HL-60 (cell line): ENCODE measurements around the gene TUFM.

Source experiments
- POLR2AphosphoS5 ChIP-seq: IDR thresholded peaks from 2 replicates; pipeline ENCODE4 v1.6.1; 2012; ENCODE audit warnings: low read depth
- TF ChIP-seq, protein P1 (sequence below): IDR thresholded peaks from one replicate; pipeline ENCODE4 v1.5.1; 2011; ENCODE audit warnings: low read length, control low read depth, inconsistent platforms; ENCODE audit not compliant: insufficient read depth

DNA sequence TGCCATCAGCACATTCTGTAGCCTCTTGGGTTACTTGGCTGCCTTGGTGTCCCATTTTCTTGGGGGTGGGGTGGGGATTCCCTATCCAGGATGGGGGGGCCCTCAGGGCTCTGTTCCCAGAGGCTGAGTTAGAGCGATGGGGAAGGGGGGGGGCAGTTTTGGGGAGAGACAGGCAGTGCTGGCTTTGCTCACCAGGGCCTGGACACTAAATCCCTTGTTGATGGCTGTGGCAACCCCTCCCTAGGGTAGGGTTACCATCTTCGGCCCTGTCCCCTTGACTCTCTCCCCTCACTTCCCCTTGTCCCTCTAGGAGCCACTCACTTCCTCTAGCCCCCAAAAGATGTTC is 31.5 kb upstream of the TUFM start:
- TF ChIP-seq, protein P1, sequence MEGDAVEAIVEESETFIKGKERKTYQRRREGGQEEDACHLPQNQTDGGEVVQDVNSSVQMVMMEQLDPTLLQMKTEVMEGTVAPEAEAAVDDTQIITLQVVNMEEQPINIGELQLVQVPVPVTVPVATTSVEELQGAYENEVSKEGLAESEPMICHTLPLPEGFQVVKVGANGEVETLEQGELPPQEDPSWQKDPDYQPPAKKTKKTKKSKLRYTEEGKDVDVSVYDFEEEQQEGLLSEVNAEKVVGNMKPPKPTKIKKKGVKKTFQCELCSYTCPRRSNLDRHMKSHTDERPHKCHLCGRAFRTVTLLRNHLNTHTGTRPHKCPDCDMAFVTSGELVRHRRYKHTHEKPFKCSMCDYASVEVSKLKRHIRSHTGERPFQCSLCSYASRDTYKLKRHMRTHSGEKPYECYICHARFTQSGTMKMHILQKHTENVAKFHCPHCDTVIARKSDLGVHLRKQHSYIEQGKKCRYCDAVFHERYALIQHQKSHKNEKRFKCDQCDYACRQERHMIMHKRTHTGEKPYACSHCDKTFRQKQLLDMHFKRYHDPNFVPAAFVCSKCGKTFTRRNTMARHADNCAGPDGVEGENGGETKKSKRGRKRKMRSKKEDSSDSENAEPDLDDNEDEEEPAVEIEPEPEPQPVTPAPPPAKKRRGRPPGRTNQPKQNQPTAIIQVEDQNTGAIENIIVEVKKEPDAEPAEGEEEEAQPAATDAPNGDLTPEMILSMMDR: no peak
- no peak for TF ChIP-seq POLR2AphosphoS5
